OCI-LY7 (cell line): ENCODE measurements around the gene PLEKHG4B.

Experiments used
- EZH2phosphoT487 ChIP-seq: fragments of 200-600 bp; sonication (generic); IDR thresholded peaks from 2 replicates; pipeline ENCODE4 v1.6.1; 2018; ENCODE audit warnings: low read depth, borderline replicate concordance, mild to moderate bottlenecking, mixed run types, antibody characterized with exemption, low read length, moderate library complexity, mixed read lengths
- TF ChIP-seq, protein P1 (sequence below): fragments of 200-600 bp; sonication (generic); conservative IDR thresholded peaks from 2 replicates; pipeline ENCODE4 v1.5.1; 2014; ENCODE audit warnings: mild to moderate bottlenecking, antibody characterized with exemption, low read length, moderate library complexity, mixed read lengths

DNA sequence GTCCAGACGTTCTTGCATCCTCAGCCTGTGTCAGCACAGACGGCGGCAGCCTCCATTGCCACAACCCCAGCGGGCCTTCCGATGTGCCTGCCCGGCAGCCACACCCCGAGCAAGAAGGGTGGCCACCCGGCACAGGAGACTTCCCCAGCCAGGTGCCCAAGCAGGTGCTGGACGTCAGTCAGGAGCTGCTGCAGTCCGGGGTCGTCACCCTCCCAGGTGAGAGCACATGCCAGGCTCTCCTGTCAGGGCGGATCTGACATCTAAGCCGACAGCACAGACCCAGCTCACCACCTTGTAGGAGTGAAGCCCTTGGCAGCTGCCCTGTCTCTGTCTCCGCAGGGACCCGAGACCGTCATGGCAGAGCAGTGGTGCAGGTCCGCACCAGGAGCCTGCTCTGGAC lies 51.1 kb downstream of the PLEKHG4B start:
- TF ChIP-seq, protein P1, sequence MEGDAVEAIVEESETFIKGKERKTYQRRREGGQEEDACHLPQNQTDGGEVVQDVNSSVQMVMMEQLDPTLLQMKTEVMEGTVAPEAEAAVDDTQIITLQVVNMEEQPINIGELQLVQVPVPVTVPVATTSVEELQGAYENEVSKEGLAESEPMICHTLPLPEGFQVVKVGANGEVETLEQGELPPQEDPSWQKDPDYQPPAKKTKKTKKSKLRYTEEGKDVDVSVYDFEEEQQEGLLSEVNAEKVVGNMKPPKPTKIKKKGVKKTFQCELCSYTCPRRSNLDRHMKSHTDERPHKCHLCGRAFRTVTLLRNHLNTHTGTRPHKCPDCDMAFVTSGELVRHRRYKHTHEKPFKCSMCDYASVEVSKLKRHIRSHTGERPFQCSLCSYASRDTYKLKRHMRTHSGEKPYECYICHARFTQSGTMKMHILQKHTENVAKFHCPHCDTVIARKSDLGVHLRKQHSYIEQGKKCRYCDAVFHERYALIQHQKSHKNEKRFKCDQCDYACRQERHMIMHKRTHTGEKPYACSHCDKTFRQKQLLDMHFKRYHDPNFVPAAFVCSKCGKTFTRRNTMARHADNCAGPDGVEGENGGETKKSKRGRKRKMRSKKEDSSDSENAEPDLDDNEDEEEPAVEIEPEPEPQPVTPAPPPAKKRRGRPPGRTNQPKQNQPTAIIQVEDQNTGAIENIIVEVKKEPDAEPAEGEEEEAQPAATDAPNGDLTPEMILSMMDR: no peak
- TF ChIP-seq EZH2phosphoT487: no peak
